Transverse colon (tissue), 4 donors: ENCODE results near the gene RFX6.

ENCODE experiments used
- EP300 ChIP-seq: sonication (generic); formaldehyde crosslinking; IDR thresholded peaks from one replicate; pipeline ENCODE4 v1.6.1; 2017; ENCODE audit warnings: antibody characterized with exemption, low read depth
- POLR2A ChIP-seq: fragments of 450-650 bp; IDR thresholded peaks from one replicate; pipeline ENCODE4 v1.6.1; 2016; ENCODE audit warnings: antibody characterized with exemption, mild to moderate bottlenecking, moderate library complexity
- POLR2AphosphoS5 ChIP-seq, 3 donors: sonication (generic); formaldehyde crosslinking; IDR thresholded peaks; one replicate each; pipeline ENCODE4 v1.6.1; 2016; ENCODE audit warnings: antibody characterized with exemption in 3 of 3
- TF ChIP-seq, protein P1 (sequence below), 5 experiments: fragments of 200-600 bp in 3 of 5; fragments of 450-650 bp in 2 of 5; sonication (generic) in 3 of 5; IDR thresholded peaks; 1 replicate in 2 of 5; 2 replicates in 3 of 5; pipeline ENCODE4 v1.5.1; 2016 to 2017; ENCODE audit warnings: antibody characterized with exemption in 5 of 5, inconsistent platforms in 3 of 5, mild to moderate bottlenecking in 2 of 5, moderate library complexity in 1 of 5

- TF ChIP-seq, protein P1, sequence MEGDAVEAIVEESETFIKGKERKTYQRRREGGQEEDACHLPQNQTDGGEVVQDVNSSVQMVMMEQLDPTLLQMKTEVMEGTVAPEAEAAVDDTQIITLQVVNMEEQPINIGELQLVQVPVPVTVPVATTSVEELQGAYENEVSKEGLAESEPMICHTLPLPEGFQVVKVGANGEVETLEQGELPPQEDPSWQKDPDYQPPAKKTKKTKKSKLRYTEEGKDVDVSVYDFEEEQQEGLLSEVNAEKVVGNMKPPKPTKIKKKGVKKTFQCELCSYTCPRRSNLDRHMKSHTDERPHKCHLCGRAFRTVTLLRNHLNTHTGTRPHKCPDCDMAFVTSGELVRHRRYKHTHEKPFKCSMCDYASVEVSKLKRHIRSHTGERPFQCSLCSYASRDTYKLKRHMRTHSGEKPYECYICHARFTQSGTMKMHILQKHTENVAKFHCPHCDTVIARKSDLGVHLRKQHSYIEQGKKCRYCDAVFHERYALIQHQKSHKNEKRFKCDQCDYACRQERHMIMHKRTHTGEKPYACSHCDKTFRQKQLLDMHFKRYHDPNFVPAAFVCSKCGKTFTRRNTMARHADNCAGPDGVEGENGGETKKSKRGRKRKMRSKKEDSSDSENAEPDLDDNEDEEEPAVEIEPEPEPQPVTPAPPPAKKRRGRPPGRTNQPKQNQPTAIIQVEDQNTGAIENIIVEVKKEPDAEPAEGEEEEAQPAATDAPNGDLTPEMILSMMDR (IDR thresholded peaks at IDR 0.05) = no peak
- TF ChIP-seq POLR2AphosphoS5 (IDR thresholded peaks at IDR 0.05) = no peak
- TF ChIP-seq POLR2A = no peak
- no peak for TF ChIP-seq EP300
Observed at GRCh38 chr6:116954335-116954734, 77.3 kb downstream of the RFX6 start.
